C4-2B (cell line): ENCODE data around the gene FOXC2.

Experiments used
- ZFX ChIP-seq: fragments of 450-650 bp; IDR thresholded peaks from 2 replicates; pipeline ENCODE4 v1.6.1; 2017
- TF ChIP-seq, protein P1 (sequence below): fragments of 450-650 bp; conservative IDR thresholded peaks from 2 replicates; pipeline ENCODE4 v1.5.1; 2017; ENCODE audit warnings: mild to moderate bottlenecking

- TF ChIP-seq, protein P1, sequence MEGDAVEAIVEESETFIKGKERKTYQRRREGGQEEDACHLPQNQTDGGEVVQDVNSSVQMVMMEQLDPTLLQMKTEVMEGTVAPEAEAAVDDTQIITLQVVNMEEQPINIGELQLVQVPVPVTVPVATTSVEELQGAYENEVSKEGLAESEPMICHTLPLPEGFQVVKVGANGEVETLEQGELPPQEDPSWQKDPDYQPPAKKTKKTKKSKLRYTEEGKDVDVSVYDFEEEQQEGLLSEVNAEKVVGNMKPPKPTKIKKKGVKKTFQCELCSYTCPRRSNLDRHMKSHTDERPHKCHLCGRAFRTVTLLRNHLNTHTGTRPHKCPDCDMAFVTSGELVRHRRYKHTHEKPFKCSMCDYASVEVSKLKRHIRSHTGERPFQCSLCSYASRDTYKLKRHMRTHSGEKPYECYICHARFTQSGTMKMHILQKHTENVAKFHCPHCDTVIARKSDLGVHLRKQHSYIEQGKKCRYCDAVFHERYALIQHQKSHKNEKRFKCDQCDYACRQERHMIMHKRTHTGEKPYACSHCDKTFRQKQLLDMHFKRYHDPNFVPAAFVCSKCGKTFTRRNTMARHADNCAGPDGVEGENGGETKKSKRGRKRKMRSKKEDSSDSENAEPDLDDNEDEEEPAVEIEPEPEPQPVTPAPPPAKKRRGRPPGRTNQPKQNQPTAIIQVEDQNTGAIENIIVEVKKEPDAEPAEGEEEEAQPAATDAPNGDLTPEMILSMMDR, result no peak
- TF ChIP-seq ZFX, result no peak
These were observed 14.2 kb downstream of the FOXC2 start for GRCh38 chr16:86580791-86581170.
